T-helper 17 cell (primary cell): ENCODE results near the gene ZNF791. TPM values are rescaled to one million over a fixed set of nuclear protein-coding genes. Genes with fewer than 3 reads are reported as not detected.

Source experiments
- ATAC-seq: fragments of 150-1000 bp; cut with Tn5 transposase; 2 replicates; pipeline ENCODE4 v1.10.0; 2021; ENCODE audit warnings: mild to moderate bottlenecking, moderate library complexity
- DNase-seq, 3 donors: peaks; one replicate each; pipeline versions ENCODE4 v3.0.0 to v3.0.0-alpha.2; 2020 to 2021
- H3K9me3 ChIP-seq: one replicate; pipeline ENCODE4 v1.7.0; 2013; ENCODE audit warnings: low read length, mild to moderate bottlenecking; ENCODE audit not compliant: control insufficient read depth, poor library complexity, severe bottlenecking
- H3K27ac Mint-ChIP-seq: one replicate; pipeline ENCODE4 v1.8.0; 2022; ENCODE audit warnings: mild to moderate bottlenecking, moderate library complexity, mixed read lengths
- H3K27me3 Mint-ChIP-seq: one replicate; pipeline ENCODE4 v1.8.0; 2022; ENCODE audit warnings: mixed read lengths
- H3K36me3 Mint-ChIP-seq: one replicate; pipeline ENCODE4 v1.8.0; 2022; ENCODE audit warnings: low read depth, mixed read lengths
- H3K4me1 Mint-ChIP-seq: one replicate; pipeline ENCODE4 v1.8.0; 2022; ENCODE audit warnings: mild to moderate bottlenecking, mixed read lengths
- H3K4me3 Mint-ChIP-seq: one replicate; pipeline ENCODE4 v1.8.0; 2022; ENCODE audit warnings: mild to moderate bottlenecking, moderate library complexity, mixed read lengths
- total RNA-seq, 4 donors: library from RNA in 2 of 4; stranded (reverse) in 2 of 4; gene quantifications; one replicate each; pipeline ENCODE4 v1.2.3 and lab custom pipeline; 2022 to 2026

The ZNF791 gene
- total RNA-seq, 2 donors from 2014 or later: 46.2 to 47.0 TPM

GRCh38 chr19:12665281-12665573 is 54.5 kb downstream of the ZNF791 start:
- no peaks in the 10 kb centered on the region for H3K9me3 ChIP-seq
- Mint-ChIP-seq H3K27ac (peak overlapping the region; percentile 99), H3K4me1 (peaks cover 37% of the 10 kb centered on the region), H3K36me3 (peaks cover 5% of the 10 kb centered on the region), H3K4me3 (peak overlapping the region; percentile 99), H3K27me3 (no peaks in the 10 kb centered on the region)
- peak in 2 of 3 donors; percentile 31 to 39 for DNase-seq
- ATAC-seq: peak; percentile 36

- Mint-ChIP-seq H3K36me3 (peaks cover 2% of the 10 kb centered on the region), H3K27me3 (no peaks in the 10 kb centered on the region), H3K4me1 (peaks cover 39% of the 10 kb centered on the region), H3K27ac (peak overlapping the region; percentile 99), H3K4me3 (peak overlapping the region; percentile 99)
- ATAC-seq: no peak
- DNase-seq: no peak
- H3K9me3 ChIP-seq: no peaks in the 10 kb centered on the region
Observed at GRCh38 chr19:12665671-12666264, 55.0 kb downstream of the ZNF791 start.

DNA sequence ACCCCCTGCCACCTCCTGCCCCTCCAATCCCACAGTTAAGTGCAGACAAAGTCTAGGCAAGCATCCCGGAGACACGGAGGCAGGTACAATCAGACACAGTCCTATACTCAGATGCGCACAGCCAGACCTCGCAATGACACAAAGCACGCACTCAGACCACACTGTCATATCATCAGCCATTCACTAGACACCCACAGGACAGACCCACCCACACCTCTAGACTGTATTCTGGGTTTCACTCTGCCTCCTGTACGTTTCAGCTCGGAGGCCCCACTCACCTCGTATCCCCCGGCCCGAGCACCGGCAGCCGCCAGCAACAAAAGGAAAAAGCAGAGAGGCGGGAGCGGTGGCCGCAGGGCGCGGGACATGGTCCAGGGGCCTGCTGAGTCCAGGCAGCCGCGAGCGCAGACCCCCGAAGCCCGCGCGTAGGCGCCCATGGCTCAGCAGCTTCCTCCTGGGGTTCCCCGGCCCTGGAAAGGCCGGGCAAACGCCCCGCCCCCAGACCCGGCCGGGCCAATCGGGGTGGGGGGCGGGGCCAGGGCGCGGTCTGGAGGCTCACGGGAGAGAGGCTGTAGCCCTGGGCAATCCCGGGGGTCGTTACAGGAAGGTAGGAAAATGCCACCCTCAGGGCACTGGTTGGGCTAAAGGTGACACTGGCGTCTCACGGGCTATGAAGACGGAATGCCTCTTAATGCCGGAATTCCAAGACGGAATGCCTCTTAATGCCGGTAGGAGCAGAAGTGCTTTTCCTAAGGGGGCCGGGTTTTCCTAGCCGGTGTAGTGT is 55.7 kb downstream of the ZNF791 start, which contains the start of the genes MAN2B1 and WDR83:
Gene MAN2B1 (minus strand): TSS at position 478 of the 784 bp plus-strand sequence. CDS start 41 bp downstream, at position 437.
Gene WDR83 (plus strand): TSS at position 543 of the 784 bp plus-strand sequence. CDS start 2,984 bp downstream, outside the sequence.
- DNase-seq (peak; percentile 71 to 82 (median 81)), ATAC-seq (peak; percentile 80)
- Mint-ChIP-seq H3K27me3 (no peaks in the 10 kb centered on the region), H3K36me3 (peaks cover 2% of the 10 kb centered on the region), H3K4me1 (peaks cover 39% of the 10 kb centered on the region), H3K4me3 (peak within 1 kb of the TSS; percentile 99), H3K27ac (peak within 1 kb of the TSS; percentile 99)
- H3K9me3 ChIP-seq: no peaks in the 10 kb centered on the region

DNA sequence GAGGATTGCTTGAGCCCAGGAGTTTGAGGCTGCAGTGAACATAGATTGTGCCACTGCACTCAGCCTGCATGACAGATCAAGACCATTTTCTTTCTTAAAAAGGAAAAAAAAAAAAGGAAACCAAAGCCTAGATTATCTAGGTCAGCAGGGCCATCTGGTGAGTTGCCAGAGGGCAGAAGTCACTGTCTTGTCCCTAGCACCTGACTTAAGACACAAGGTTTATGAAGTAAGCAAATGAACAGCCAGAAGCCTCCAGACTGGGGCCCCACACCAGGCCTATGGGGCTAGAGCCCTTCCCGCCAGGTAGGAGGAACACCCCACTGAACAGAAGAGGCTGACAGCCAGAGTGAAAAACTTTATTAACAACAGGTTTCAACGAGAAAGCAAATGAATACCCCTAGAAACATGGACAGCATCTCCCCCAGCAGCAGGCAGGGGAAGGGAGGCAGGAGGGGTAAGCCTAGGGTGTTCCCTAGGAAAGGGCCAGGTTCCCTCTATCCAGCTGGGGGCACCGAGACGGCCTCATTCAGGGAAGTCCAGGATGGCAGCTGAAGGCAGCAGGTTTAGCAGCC is 57.1 kb downstream of the ZNF791 start:
- Mint-ChIP-seq H3K27ac (peak overlapping the region; percentile 99), H3K4me3 (peak overlapping the region; percentile 96), H3K4me1 (peaks cover 46% of the 10 kb centered on the region), H3K27me3 (no peaks in the 10 kb centered on the region), H3K36me3 (peaks cover 5% of the 10 kb centered on the region)
- DNase-seq (no peak), ATAC-seq (no peak)
- H3K9me3 ChIP-seq: no peaks in the 10 kb centered on the region

DNA sequence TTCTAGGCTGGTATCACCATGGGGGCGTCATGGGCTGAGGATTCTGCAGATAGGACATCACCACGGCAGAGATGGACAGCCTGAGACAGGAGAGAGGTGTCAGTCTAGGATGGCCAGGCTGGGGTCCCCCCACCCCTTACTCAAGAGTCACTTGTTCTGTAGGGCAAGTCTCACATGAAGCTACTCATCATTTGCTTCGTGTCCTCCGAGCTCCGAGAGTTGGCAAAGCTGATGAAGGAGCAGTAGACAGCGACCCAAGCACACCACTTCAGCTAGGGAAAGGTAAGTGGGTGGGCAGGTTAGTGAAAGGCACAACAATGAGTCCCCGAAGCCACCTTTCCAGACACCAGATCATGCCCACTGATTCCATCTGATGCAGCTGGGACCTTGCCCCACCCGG is 57.6 kb downstream of the ZNF791 start:
- DNase-seq (no peak), ATAC-seq (no peak)
- H3K27me3 Mint-ChIP-seq: no peaks in the 10 kb centered on the region
- peak overlapping the region; percentile 99 for H3K27ac Mint-ChIP-seq
- H3K9me3 ChIP-seq: no peaks in the 10 kb centered on the region
- H3K4me3 Mint-ChIP-seq: peak overlapping the region; percentile 96
- peaks cover 5% of the 10 kb centered on the region for H3K36me3 Mint-ChIP-seq
- H3K4me1 Mint-ChIP-seq: peaks cover 46% of the 10 kb centered on the region

- H3K9me3 ChIP-seq: no peaks in the 10 kb centered on the region
- H3K27ac Mint-ChIP-seq: peak overlapping the region; percentile 99
- H3K4me1 Mint-ChIP-seq: peaks cover 46% of the 10 kb centered on the region
- H3K27me3 Mint-ChIP-seq: no peaks in the 10 kb centered on the region
- peaks cover 5% of the 10 kb centered on the region for H3K36me3 Mint-ChIP-seq
- H3K4me3 Mint-ChIP-seq: peak overlapping the region; percentile 96
- DNase-seq: peak; percentile 63 to 73 (median 67)
- ATAC-seq: peak; percentile 63
Observed at GRCh38 chr19:12668932-12669269, 58.2 kb downstream of the ZNF791 start.

DNA sequence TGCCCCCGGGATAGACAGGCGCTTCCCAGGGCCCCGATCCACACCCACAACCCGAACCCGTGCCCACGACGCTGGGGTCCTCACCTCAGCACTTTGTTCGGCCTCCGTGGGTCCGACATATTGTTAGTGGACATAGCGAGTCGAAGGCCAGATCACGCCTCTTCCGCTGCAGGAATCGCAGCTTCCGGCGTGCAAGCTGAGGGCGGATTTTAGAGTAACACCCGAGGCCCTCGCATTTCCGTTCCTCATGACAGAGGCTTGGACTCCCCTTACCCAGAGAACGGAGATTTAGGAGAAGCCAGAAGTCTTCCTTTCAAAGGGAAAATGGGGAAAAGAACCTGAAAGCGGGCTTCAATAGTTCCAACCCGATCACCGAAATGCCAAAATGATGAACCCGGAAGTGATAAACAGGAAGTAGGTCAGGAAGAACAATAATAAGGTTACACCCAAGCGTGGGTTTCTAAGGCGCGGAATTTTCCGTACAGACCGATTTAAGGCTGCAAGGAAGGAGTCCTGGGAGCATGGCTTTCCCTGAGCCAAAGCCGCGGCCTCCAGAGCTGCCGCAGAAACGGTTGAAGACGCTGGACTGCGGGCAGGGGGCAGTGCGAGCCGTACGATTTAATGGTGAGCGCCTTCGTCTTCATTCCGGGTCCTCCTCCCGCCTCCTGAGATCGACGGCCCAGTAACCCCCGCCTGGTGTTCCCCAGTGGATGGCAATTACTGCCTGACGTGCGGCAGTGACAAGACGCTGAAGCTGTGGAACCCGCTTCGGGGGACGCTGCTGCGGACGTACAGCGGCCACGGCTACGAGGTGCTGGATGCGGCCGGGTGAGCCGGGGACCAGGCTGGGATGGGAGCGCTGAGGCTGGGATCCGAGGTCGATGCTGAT is 58.8 kb downstream of the ZNF791 start:
- peaks cover 47% of the 10 kb centered on the region for H3K4me1 Mint-ChIP-seq
- DNase-seq (peak; percentile 56 to 63 (median 58)), ATAC-seq (peak; percentile 44)
- peaks cover 5% of the 10 kb centered on the region for H3K36me3 Mint-ChIP-seq
- H3K9me3 ChIP-seq: no peaks in the 10 kb centered on the region
- H3K27ac Mint-ChIP-seq: peak overlapping the region; percentile 99
- H3K4me3 Mint-ChIP-seq: peak overlapping the region; percentile 96
- no peaks in the 10 kb centered on the region for H3K27me3 Mint-ChIP-seq

- peaks cover 40% of the 10 kb centered on the region for H3K4me1 Mint-ChIP-seq
- no peak for DNase-seq
- H3K27ac Mint-ChIP-seq: peak overlapping the region; percentile 99
- H3K36me3 Mint-ChIP-seq: peaks cover 5% of the 10 kb centered on the region
- no peaks in the 10 kb centered on the region for H3K27me3 Mint-ChIP-seq
- H3K4me3 Mint-ChIP-seq: peak overlapping the region; percentile 96
- ATAC-seq: no peak
- no peaks in the 10 kb centered on the region for H3K9me3 ChIP-seq
Observed at GRCh38 chr19:12670159-12670928, 59.6 kb downstream of the ZNF791 start.

DNA sequence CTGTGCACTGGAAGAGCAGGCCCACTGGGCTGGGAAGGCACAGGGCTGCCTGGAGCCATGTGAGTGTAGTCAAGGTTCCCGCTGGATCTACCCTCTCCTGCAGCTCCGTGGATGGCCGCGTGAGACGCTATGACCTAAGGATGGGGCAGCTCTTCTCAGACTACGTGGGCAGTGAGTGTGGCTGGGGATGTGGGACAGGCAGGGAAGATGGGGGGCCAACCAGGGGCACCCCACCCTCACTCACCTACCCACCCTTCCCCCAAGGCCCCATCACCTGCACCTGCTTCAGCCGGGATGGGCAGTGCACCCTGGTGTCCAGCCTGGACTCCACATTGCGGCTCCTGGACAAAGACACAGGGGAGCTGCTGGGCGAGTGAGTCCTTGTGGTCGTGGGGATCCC is 62.0 kb downstream of the ZNF791 start:
- Mint-ChIP-seq H3K4me3 (no peak overlapping the region), H3K27me3 (no peaks in the 10 kb centered on the region), H3K27ac (no peak overlapping the region), H3K36me3 (peaks cover 8% of the 10 kb centered on the region), H3K4me1 (peaks cover 31% of the 10 kb centered on the region)
- H3K9me3 ChIP-seq: no peaks in the 10 kb centered on the region
- DNase-seq (no peak), ATAC-seq (no peak)

GRCh38 chr19:12675399-12675798 is 64.7 kb downstream of the ZNF791 start:
- H3K36me3 Mint-ChIP-seq: peaks cover 6% of the 10 kb centered on the region
- DNase-seq: no peak
- no peaks in the 10 kb centered on the region for H3K27me3 Mint-ChIP-seq

DNA sequence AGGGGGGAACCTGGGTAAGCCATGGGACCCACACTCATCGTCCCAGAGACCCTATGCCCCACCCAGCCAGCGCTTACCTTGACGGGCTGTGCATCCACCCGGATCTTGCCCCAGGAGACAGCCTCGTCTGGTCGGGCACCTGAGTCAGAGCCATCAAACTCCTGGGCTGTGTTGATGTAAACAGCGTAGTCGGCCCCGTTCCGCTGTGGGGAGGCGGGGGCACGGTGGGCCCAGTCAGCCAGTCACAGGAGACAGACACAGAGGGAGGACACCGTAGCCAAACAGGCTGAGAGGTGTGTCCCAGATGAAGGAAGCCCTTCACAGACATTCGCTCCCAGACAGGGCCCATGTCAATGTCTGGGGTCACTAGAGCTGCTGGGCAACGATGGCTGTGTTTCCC is 65.2 kb downstream of the ZNF791 start:
- Mint-ChIP-seq H3K27me3 (no peaks in the 10 kb centered on the region), H3K27ac (peak overlapping the region; percentile 88), H3K4me3 (peak overlapping the region; percentile 39), H3K4me1 (peaks cover 20% of the 10 kb centered on the region), H3K36me3 (peaks cover 7% of the 10 kb centered on the region)
- no peaks in the 10 kb centered on the region for H3K9me3 ChIP-seq
- DNase-seq (no peak), ATAC-seq (no peak)

More at GRCh38 chr19:12675399-12675798, 64.7 kb downstream of the ZNF791 start:
- no peaks in the 10 kb centered on the region for H3K9me3 ChIP-seq
- Mint-ChIP-seq H3K4me3 (no peak overlapping the region), H3K4me1 (peaks cover 19% of the 10 kb centered on the region), H3K27ac (peak overlapping the region; percentile 6)
- no peak for ATAC-seq

DNA sequence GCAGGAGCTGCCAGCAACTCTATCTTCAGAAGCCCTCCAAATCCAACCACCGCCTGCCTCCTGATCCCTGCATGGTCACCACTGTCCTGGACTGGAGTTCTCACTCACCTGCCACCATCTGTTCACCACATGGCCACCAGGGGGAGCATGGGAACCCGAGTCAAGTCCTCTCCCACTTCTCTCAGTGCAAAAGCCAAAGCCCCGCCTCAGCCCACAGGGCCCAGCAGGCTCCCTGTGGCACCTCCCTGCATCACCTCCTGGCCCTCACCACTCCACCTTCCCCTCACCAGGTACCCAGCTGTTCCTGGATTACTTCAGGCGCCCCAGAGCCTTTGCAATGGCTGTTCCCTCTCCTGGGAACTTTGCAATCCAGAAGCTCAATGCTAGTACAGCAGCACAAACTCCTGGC is 65.7 kb downstream of the ZNF791 start:
- H3K9me3 ChIP-seq: no peaks in the 10 kb centered on the region
- Mint-ChIP-seq H3K36me3 (peaks cover 10% of the 10 kb centered on the region), H3K27me3 (no peaks in the 10 kb centered on the region), H3K4me3 (peak overlapping the region; percentile 39), H3K4me1 (peaks cover 25% of the 10 kb centered on the region), H3K27ac (peak overlapping the region; percentile 88)
- ATAC-seq (peak; percentile 35), DNase-seq (peak; percentile 62 to 79 (median 64))
